Subcutaneous adipose tissue (tissue), 4 donors: ENCODE data around the gene RCOR1. TPM values are rescaled to one million over a fixed set of nuclear protein-coding genes. Genes with fewer than 3 reads are reported as not detected.

Experiments
- total RNA-seq, 4 donors: library from RNA; depleted of rRNA; stranded (reverse); fragments of >200 nt; gene quantifications; one replicate each; pipeline ENCODE4 v1.1.0, GENCODE V29; 2016
- TF ChIP-seq, protein P1 (sequence below): fragments of 450-650 bp; IDR thresholded peaks from one replicate; pipeline ENCODE4 v1.5.1; 2016; ENCODE audit warnings: low read depth, mild to moderate bottlenecking, control low read depth, antibody characterized with exemption, moderate library complexity

Gene RCOR1
- total RNA-seq, 4 donors from 2014 or later: 17.6 to 24.3 (median 22.1) TPM

DNA sequence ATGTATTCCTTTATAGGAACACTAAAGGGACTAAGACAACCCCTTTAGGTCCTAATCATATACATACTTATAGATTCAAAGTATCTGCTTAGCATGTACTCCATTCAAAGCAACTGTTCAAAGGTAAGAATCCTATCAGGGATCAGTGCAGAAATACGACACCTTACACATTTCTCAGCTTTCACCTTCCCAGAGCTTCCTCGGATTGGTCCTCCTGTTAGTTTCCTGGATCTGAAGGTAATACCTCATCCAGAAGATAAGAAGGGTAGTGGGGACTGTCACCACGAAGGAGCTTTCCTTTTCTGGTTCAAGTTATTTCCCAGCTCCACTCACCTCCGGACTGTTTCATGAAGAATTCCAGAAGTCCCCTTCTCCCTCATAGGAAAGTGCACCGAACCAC lies 38.0 kb downstream of the RCOR1 start:
- TF ChIP-seq, protein P1, sequence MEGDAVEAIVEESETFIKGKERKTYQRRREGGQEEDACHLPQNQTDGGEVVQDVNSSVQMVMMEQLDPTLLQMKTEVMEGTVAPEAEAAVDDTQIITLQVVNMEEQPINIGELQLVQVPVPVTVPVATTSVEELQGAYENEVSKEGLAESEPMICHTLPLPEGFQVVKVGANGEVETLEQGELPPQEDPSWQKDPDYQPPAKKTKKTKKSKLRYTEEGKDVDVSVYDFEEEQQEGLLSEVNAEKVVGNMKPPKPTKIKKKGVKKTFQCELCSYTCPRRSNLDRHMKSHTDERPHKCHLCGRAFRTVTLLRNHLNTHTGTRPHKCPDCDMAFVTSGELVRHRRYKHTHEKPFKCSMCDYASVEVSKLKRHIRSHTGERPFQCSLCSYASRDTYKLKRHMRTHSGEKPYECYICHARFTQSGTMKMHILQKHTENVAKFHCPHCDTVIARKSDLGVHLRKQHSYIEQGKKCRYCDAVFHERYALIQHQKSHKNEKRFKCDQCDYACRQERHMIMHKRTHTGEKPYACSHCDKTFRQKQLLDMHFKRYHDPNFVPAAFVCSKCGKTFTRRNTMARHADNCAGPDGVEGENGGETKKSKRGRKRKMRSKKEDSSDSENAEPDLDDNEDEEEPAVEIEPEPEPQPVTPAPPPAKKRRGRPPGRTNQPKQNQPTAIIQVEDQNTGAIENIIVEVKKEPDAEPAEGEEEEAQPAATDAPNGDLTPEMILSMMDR: no peak

DNA sequence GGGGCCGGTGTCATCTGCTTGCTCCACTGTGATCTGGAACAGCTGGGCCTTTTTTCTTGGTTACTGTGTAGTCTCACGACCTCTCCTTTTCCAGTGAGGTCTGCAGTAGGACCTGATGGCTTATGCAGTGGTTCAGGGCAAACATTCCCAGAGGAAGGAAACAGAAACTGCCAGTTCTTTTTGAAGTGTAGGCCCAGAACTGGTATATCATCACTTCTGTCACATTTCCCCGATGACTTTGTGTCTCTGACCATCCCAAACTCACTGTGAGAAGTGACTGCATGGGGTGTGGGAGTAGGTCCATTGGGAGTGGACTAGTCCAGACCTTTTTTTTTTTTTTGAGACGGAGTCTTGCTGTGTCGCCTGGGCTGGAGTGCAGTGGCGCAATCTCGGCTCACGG lies 38.4 kb downstream of the RCOR1 start:
- TF ChIP-seq, protein P1: no peak

DNA sequence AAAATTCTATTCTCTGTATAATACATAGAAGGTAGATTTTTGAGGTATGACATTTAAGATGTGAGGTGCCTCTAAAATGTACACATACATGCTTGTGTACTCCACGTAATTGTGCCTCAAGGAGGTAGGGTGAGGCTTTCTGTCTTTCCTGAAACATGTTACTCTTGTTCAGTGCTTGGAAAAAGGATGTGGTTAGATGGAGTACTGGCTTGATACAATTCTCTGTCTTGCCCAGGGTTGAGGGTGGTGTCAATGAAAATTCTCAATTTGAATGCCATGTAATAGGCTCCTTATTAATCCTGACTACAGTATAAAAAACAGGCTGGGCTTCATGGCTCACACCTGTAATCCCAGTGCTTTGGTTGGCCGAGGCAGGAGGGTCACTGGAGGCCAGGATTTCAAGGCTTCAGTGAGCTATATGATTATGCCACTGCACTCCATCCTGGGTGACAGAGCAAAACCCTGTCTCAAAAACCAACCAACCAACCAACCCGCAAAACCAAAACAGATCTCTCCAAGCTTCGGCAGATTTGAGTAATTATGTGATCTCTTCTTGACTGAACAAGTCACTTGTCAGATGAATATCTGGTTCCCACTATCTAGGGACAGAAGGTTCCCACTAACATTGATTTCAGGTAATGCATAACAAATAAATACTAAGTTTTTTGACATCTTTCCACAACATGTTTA lies 41.6 kb downstream of the RCOR1 start:
- TF ChIP-seq, protein P1: no peak

DNA sequence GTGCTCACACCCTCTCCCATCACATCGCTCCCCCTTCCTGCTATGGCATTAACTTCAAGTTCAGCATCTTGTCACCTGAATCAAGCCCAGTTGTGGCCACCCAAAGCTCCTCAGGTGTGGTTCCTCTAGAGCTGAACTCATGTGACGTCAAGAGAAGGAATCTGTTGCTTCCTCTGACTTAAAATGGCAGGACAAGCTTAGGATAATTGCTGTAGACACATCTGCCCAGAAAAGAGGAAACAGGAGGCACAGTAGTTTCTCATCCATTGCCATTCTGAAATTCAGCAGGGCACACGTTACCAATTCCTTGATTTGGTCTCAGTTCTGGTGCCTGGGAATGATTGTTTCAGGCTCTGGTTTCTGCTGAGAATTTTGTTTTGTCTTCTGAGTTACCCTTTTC lies 52.1 kb downstream of the RCOR1 start:
- TF ChIP-seq, protein P1: no peak

DNA sequence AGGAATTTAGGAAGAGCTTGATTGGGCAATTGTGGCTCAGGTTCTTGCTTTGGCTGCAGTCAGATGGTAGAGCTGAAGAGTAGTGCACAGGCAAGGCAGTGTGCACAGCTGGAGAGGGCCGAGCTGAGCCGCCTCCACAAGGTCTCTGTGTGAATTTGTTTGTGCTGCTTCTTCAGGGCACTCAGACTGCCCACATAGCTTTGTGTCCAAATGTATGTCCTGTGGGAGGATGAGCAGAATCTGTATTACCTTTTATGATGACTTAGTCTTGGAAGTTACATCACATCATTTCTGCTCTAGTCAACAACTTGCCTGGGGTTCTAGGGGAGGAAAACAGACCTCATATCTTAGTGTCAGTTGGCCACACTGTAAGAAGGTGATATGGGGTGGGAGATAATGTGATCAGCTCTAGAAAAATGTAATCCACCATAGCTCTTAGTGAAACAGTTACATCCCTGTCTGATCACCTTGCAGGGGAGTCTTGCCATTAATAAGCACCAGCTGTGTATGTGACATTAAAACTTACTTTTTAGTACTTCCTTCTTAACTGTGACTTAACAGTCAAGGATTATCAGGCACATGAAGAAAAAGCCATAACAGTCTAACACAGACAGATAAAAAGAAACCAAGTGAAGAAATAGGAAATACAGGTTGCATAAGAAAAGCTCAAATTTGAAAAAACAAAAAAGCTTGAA lies 53.4 kb downstream of the RCOR1 start:
- TF ChIP-seq, protein P1: no peak

DNA sequence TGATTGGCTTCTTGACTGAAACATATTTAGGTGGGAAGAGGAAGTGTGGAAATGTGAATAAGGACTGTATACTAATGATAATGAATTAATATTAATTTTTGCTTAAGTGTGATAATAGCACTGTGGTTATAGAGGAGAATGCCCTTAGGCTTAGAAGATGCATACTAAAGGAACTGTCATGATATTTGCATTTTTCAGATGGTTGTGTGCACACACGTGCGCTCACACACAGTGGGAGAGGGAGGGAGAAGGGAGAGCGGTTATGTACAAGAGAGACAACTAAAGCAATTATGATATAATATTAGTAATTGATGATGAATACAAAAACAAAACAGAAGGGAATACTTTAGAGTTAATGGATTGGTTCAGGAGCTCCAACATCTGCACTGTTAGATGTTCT lies 54.2 kb downstream of the RCOR1 start:
- TF ChIP-seq, protein P1: no peak

DNA sequence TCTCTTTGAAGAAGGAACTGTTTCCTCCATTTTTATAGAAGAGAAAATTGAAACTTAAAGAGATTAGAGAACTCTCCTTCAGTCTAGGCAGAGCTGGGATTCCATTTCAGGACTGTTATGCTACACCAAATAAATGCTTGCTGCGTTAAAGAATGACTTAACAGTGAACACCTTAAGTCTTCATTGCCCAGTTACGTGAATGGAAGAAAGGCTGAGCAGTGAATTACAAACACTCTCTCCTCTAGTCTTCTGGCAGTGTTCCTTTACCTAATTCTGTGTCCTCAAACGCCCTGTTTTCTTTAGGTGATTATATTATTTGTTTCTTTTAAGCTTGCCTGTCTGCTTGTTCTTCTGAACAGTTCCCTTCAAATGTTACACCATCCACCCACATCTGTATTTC lies 59.7 kb downstream of the RCOR1 start:
- TF ChIP-seq, protein P1: no peak
